Measurements from ENCODE around the gene ADRA1B.

Gene ADRA1B

DNA sequence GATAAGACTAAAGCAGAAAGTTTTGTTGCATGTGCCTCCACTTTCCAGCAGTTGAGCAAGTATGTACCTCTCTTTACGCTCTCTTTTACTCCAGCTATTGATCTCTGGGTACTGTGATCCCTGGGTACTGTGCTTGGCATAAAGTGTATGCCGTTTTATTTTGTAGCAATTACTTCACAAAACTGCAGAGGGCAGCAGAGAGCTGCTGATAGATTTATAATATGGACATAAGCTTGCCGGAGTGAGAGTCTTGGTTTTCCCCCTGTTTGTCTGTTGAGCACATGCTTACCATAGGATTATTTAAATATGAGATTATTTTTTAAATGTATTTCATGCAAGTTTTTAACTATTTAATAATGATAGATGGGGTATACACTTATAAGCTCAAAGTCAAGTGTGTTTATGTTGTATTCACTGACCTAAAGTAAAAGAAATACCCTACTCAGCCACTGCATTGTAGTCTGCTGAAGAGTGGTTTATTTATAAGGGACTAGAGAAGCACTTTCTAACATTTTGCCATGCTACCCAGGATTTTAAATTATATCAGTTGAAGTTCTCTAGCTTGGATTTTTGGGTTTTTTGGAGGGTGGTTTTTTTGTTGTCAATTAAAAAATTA is 105.7 kb downstream of the ADRA1B start:
- no peak for DNase-seq
